GM19043 (cell line): ENCODE measurements around the gene SIX2.

ENCODE experiments used
- ATAC-seq: cut with Tn5 transposase; IDR thresholded peaks from one replicate; pipeline ENCODE4 v1.9.1; 2021; ENCODE audit warnings: low read depth; ENCODE audit not compliant: unreplicated experiment

SIX2 gene

DNA sequence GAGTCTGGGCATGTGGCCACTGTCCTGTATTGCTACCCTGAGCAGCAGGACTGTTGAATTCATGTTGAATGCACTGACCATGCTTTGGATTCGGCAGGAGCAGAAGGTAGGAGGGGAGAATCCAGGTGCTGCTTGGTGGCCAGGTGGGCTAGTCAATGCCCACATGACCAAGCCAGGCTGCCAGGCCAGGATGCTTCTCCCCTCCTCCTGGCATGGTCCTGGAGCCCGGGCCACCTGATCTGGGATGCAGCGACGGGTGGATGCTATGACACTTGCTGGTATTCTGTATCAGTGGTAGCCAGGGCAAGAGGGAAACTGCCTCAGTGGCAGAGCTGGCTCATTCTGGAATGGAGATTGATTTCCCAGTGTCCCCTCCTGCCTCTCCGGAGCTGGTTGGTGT lies 14.8 kb upstream of the SIX2 start:
- ATAC-seq = no peak

GRCh38 chr2:45020439-45020838 lies 11.2 kb upstream of the SIX2 start:
- no peak for ATAC-seq

- no peak for ATAC-seq
Observed at GRCh38 chr2:45018023-45018422, 8.8 kb upstream of the SIX2 start.

DNA sequence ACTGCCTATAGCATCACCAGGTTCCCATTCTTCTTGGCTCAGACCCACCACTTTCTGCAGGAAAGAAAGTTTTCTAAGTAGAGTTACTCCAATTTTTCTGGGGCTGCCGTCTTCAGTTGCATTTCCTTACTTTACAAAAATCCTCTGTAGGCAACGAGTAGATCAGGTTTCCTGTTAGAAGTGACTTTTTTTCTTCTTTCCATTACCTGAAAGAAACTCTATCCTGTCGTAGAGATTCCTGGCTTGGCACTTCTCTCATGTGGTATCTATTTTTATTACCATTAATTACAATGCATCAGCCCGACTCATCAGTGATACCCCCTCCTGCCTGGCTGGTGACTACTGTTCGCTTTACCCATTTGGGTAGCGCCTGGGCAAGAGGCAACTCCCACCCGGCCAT lies 5.6 kb upstream of the SIX2 start:
- ATAC-seq = no peak

DNA sequence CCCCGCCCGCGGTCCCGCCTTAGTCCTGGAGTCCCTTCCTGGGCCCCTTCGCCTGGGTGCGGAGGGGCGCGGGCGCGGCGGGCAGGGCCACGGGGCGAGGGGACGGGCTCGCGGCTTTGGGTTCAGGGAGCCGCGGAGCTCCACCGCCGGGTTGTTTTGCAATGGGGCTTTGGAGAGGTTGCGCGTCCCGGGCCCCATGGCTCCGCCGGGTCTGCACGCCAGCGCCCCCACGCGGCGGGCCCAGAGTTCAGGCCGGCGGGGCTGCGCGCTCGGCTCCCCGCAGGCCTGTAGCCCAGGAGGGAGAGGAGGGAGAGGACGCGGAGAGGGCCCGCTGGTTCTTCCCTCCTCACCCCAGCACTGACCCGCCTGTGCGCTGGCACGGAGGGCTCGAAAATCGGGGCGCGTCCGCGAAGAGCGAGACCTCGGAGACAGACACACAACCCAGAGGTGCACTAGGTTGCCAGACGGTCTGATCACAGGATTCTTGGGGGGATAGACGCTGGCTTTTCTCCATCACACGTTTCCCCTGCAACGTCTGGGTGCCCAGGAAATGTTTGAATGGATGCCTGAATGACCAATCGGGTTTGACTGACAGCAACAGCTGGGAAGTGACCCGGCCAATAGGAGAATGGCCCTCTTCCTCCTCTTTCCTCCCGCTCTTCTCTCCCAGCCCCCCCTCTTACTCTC lies 4.9 kb upstream of the SIX2 start:
- ATAC-seq = no peak

DNA sequence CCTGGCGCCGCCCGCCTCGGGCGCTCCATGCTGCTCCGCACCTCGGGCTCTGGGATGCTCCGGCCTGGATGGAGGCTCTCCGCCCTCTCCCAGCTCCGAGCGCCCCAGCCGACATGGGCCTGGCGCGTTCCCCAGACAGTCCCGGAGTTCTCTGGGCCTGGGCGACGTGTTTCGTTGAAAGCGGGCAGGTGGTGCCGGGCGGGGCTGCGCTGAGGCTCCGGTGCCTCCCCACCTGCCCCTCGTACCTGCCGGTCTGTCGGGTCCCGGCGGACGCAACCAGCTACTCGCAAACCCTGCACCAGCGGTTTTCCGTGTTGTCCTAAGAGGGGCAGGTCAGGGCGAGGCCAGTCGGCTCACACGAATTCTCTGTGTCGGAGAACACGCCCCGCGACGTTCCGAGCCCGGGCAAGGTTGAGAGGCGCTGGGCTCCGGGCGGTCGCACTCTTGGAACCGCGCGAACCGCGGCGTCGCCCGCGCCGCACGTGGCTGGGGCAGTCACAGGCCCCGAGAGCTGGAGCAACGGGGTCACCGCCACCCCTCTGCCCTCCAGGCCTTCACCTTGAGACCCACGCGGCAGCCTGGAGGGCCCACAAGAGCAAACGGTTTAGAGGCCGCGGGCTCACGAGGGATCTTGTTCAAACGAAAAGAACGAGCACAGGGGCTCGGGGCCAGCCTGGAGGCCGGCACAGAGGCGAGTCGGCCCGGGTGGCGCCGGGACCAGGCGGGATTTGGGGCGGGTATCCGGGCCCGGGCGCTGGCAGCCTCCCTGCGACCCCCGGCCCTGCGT lies 4.2 kb upstream of the SIX2 start:
- ATAC-seq = no peak

DNA sequence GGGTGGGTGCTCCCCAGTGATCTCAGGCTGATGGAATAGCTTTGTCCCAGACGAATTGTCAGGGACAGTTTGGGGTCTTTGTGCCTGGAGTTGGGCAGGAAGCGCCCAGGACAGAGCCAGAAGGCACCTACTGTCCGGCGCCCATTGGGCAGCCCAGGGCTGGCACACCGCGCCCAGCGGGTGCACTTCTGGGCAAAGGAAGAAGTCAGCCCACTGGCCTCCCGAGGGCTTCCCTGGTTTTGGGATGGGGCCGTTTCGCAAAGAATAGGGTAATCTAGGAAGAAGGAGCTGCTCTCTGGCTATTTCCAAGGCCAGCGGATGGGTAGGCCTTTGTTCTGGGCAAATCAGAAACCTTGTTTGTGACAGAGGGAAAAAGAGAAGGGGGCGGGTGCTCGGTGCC lies 3.5 kb upstream of the SIX2 start:
- no peak for ATAC-seq

- no peak for ATAC-seq
Observed at GRCh38 chr2:45011621-45012602, 2.7 kb upstream of the SIX2 start.

- no peak for ATAC-seq
Observed at GRCh38 chr2:45011121-45011520, 1.9 kb upstream of the SIX2 start.

DNA sequence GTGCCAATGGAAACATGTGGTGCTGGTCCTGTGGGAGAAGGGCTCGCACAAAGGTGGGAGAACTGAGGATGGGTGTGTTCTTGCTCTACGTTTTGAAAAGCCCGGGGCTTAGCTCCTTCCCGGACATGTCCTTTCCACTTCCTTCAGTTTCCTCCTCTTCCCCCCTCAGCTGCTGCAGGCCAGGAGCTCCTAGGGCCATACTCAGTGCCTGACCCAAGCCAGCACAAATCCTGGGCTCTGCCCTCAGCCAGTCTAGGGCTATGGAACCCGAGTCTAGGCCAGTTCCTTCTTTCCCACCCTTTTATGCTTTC lies 1.4 kb upstream of the SIX2 start:
- no peak for ATAC-seq

- no peak for ATAC-seq
Observed at GRCh38 chr2:45009928-45010701, 863 bp upstream of the SIX2 start.

GRCh38 chr2:45008296-45009129 lies 739 bp downstream of the SIX2 start:
- no peak for ATAC-seq

- no peak for ATAC-seq
Observed at GRCh38 chr2:45007961-45008295, 1.3 kb downstream of the SIX2 start.

DNA sequence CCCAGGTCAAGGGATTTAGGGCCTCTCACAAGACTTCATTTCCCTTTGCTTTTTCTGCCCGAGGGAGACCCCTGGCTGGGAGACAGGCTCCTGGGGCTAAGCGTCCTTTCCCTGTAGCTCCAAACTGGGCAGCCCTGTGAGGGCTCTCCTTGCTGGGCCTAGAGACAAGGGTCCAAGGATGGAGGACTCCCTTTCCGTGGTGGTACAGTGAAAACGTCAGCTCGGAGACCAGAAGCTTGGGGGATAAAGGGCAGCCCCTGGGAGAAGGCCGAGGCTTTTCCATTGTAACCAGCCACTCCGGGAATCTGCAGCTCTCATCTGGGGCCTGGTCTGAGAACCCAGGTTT lies 2.3 kb downstream of the SIX2 start:
- no peak for ATAC-seq

GRCh38 chr2:45006041-45006941 lies 3.0 kb downstream of the SIX2 start:
- ATAC-seq = no peak

- ATAC-seq = no peak
Observed at GRCh38 chr2:45005261-45006002, 3.8 kb downstream of the SIX2 start.

- no peak for ATAC-seq
Observed at GRCh38 chr2:45004562-45005191, 4.6 kb downstream of the SIX2 start.
